Mesendoderm (in vitro differentiated cells): ENCODE data around the gene TDRD15.

Experiments used
- DNase-seq: peaks from one replicate; pipeline ENCODE4 v3.0.0; 2013
- H2AK5ac ChIP-seq: 2 replicates; pipeline ENCODE4 v1.6.1; 2013; ENCODE audit warnings: low read length, inconsistent platforms
- H2BK120ac ChIP-seq: 2 replicates; pipeline ENCODE4 v1.6.1; 2013; ENCODE audit warnings: low read depth, mild to moderate bottlenecking, low read length, moderate library complexity, mixed read lengths
- H2BK15ac ChIP-seq: replicated peaks from 2 replicates; pipeline ENCODE4 v1.6.1; 2013; ENCODE audit warnings: low read depth, mild to moderate bottlenecking, moderate library complexity
- H2BK5ac ChIP-seq: 2 replicates; pipeline ENCODE4 v1.6.1; 2013; ENCODE audit warnings: low read length, inconsistent platforms
- H3K18ac ChIP-seq: 2 replicates; pipeline ENCODE4 v1.6.1; 2013; ENCODE audit warnings: mild to moderate bottlenecking, low read length, mixed read lengths
- H3K23ac ChIP-seq: one replicate; pipeline ENCODE4 v1.6.1; 2013; ENCODE audit warnings: low read length
- H3K27ac ChIP-seq: 2 replicates; pipeline ENCODE4 v1.5.1; 2013; ENCODE audit warnings: low read depth, mild to moderate bottlenecking, inconsistent platforms, low read length, moderate library complexity
- H3K27me3 ChIP-seq: 2 replicates; pipeline ENCODE4 v1.6.1; 2013; ENCODE audit warnings: low read length, control low read depth, mild to moderate bottlenecking, inconsistent platforms; ENCODE audit not compliant: insufficient read depth, poor library complexity
- H3K36me3 ChIP-seq: 2 replicates; pipeline ENCODE4 v1.6.1; 2013; ENCODE audit warnings: low read length, inconsistent platforms; ENCODE audit not compliant: control insufficient read depth, insufficient read depth
- H3K4ac ChIP-seq: one replicate; pipeline ENCODE4 v1.6.1; 2013; ENCODE audit warnings: low read depth, mild to moderate bottlenecking, low read length, moderate library complexity
- H3K4me1 ChIP-seq: 2 replicates; pipeline ENCODE4 v1.6.1; 2013; ENCODE audit warnings: low read depth, low read length, inconsistent platforms; ENCODE audit not compliant: control insufficient read depth
- H3K4me2 ChIP-seq: 2 replicates; pipeline ENCODE4 v1.6.1; 2013; ENCODE audit warnings: low read length
- H3K4me3 ChIP-seq: 2 replicates; pipeline ENCODE4 v1.5.1; 2013; ENCODE audit warnings: mild to moderate bottlenecking, low read length
- H3K56ac ChIP-seq: one replicate; pipeline ENCODE4 v1.6.1; 2013; ENCODE audit warnings: low read length
- H3K79me1 ChIP-seq: 2 replicates; pipeline ENCODE4 v1.6.1; 2013; ENCODE audit warnings: low read length, inconsistent platforms
- H3K79me2 ChIP-seq: 2 replicates; pipeline ENCODE4 v1.6.1; 2013; ENCODE audit warnings: mild to moderate bottlenecking, low read length; ENCODE audit not compliant: control insufficient read depth, insufficient read depth
- H3K9ac ChIP-seq: 2 replicates; pipeline ENCODE4 v1.6.1; 2013; ENCODE audit warnings: low read length, inconsistent platforms
- H4K5ac ChIP-seq: one replicate; pipeline ENCODE4 v1.6.1; 2013; ENCODE audit warnings: low read length
- H4K8ac ChIP-seq: one replicate; pipeline ENCODE4 v1.6.1; 2013; ENCODE audit warnings: low read depth, mild to moderate bottlenecking, control low read depth, low read length, moderate library complexity
- WGBS: extraction: QIAGEN DNeasy Blood & Tissue Kit; methylation state at CpG from one replicate; pipeline ENCODE4 v1.1.7; 2013; ENCODE audit warnings: low lambda C conversion rate, missing lambda C conversion rate; ENCODE audit not compliant: insufficient coverage; ENCODE audit errors: extremely low coverage; 5-methylcytosine and 5-hydroxymethylcytosine counted together

The TDRD15 gene

DNA sequence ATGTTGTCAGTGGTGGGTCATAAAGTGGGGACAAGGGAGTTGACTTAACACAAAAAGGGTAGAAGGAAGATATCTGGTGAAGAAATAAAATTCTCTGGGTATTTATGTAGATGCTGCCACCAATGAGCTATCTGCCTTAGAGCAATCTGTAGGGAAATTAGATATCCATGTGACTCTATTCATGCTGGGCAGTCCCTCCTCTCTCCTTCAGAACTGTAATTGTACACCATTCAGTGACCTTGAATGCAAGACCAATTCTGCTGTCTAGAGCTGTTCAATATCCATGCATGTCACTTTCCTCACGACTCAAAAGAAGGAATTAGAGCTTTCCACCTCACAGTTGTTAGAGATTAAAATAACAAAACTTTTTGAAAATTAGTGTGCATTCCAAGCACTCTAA is 28.6 kb upstream of the TDRD15 start:
- Histone ChIP-seq H3K79me1 (no peaks in the 10 kb centered on the region), H3K4ac (no peak overlapping the region), H2AK5ac (no peak overlapping the region), H3K4me1 (no peaks in the 10 kb centered on the region), H4K5ac (no peak overlapping the region), H2BK15ac (no peak overlapping the region), H2BK120ac (no peak overlapping the region), H3K79me2 (no peaks in the 10 kb centered on the region), H4K8ac (no peak overlapping the region), H3K56ac (no peak overlapping the region), H3K27ac (no peak overlapping the region), H3K4me3 (no peak overlapping the region), H3K36me3 (no peaks in the 10 kb centered on the region), H3K4me2 (no peak overlapping the region), H3K18ac (no peak overlapping the region), H3K23ac (no peak overlapping the region), H2BK5ac (no peak overlapping the region), H3K9ac (no peak overlapping the region), H3K27me3 (no peaks in the 10 kb centered on the region)
- no peak for DNase-seq
- WGBS: no CpG with 5 or more reads among the region's 1 CpG

DNA sequence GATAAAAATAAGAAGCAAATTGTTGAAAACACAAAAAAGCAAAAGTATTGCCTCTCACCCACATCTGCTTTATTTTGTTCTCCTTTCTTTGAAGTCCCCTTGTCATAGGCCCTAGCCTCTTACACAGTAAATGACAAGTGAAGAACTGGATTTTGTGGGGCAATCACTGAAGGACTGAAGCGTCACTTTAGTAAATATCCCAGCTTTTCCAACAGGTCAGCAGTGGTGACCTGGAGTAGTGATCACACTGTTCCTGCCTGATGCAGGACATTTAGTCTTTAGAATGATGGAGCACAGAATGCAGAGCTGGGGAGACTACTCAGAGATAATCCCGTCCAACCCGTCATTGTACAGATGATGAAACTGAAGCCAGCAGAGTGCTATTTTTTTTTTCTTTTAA is 28.1 kb upstream of the TDRD15 start:
- WGBS: no CpG with 5 or more reads among the region's 3 CpGs
- H4K8ac ChIP-seq: no peak overlapping the region
- no peak overlapping the region for H3K4me3 ChIP-seq
- no peak overlapping the region for H3K56ac ChIP-seq
- H2BK5ac ChIP-seq: no peak overlapping the region
- H3K27me3 ChIP-seq: no peaks in the 10 kb centered on the region
- no peak overlapping the region for H3K4ac ChIP-seq
- no peaks in the 10 kb centered on the region for H3K4me1 ChIP-seq
- no peak overlapping the region for H2AK5ac ChIP-seq
- H2BK120ac ChIP-seq: no peak overlapping the region
- no peak overlapping the region for H3K23ac ChIP-seq
- no peaks in the 10 kb centered on the region for H3K79me2 ChIP-seq
- no peak overlapping the region for H3K4me2 ChIP-seq
- no peak overlapping the region for H2BK15ac ChIP-seq
- DNase-seq: no peak
- H3K9ac ChIP-seq: no peak overlapping the region
- H3K27ac ChIP-seq: no peak overlapping the region
- H4K5ac ChIP-seq: no peak overlapping the region
- no peaks in the 10 kb centered on the region for H3K79me1 ChIP-seq
- H3K36me3 ChIP-seq: no peaks in the 10 kb centered on the region
- no peak overlapping the region for H3K18ac ChIP-seq

DNA sequence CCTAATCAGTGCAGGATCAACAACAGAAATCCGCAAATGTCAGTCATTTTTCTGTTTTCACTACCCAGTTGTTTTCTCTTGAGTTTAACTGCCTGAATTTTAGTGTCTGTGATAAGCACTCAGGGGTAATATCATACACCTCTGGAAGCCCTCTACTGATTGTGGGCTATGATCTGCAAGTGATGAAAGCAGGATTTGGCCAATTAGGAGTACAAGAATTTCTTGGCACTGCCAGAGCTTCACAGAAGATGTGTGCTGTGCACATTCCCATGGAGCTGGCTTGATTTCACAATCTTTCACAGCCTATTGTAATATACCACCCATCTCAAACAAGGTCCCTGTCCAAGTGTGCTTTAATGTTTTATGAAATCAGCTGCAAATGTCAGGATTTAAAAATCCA is 27.3 kb upstream of the TDRD15 start:
- no peaks in the 10 kb centered on the region for H3K79me2 ChIP-seq
- no peak overlapping the region for H2AK5ac ChIP-seq
- no peak for DNase-seq
- no peak overlapping the region for H3K9ac ChIP-seq
- H3K56ac ChIP-seq: no peak overlapping the region
- H4K5ac ChIP-seq: no peak overlapping the region
- H2BK5ac ChIP-seq: no peak overlapping the region
- no peak overlapping the region for H3K4me2 ChIP-seq
- H3K79me1 ChIP-seq: no peaks in the 10 kb centered on the region
- H2BK120ac ChIP-seq: no peak overlapping the region
- H2BK15ac ChIP-seq: no peak overlapping the region
- no peak overlapping the region for H4K8ac ChIP-seq
- H3K18ac ChIP-seq: no peak overlapping the region
- no CpG with 5 or more reads among the region's 1 CpG for WGBS
- H3K27ac ChIP-seq: no peak overlapping the region
- no peaks in the 10 kb centered on the region for H3K27me3 ChIP-seq
- no peak overlapping the region for H3K4ac ChIP-seq
- no peaks in the 10 kb centered on the region for H3K4me1 ChIP-seq
- no peaks in the 10 kb centered on the region for H3K36me3 ChIP-seq
- no peak overlapping the region for H3K23ac ChIP-seq
- no peak overlapping the region for H3K4me3 ChIP-seq

DNA sequence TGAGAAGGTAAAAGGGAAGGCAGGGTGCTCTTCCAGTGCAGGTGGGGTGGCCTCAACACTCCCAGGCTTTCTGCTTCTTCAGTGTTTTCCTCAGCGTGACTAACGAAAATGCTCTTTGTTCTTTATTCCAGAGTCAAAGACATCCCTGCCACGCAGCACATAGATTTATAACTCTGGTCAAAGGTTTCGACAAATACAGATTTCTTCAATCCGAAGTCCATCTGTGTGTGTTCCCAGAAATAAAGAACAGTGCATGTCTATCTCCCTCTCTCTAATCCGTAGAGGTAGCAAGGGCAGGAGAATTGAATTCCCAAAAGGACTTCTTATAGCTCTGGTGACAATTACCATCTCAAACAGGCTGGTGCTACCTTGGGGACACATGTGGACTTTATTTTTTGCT is 26.4 kb upstream of the TDRD15 start:
- no peak overlapping the region for H3K23ac ChIP-seq
- WGBS: no CpG with 5 or more reads among the region's 6 CpGs
- H4K5ac ChIP-seq: no peak overlapping the region
- no peaks in the 10 kb centered on the region for H3K79me1 ChIP-seq
- H3K18ac ChIP-seq: no peak overlapping the region
- no peak overlapping the region for H3K9ac ChIP-seq
- no peak overlapping the region for H3K27ac ChIP-seq
- H2AK5ac ChIP-seq: no peak overlapping the region
- H3K36me3 ChIP-seq: no peaks in the 10 kb centered on the region
- H3K79me2 ChIP-seq: no peaks in the 10 kb centered on the region
- H2BK120ac ChIP-seq: no peak overlapping the region
- no peaks in the 10 kb centered on the region for H3K4me1 ChIP-seq
- no peak overlapping the region for H3K56ac ChIP-seq
- H3K4me2 ChIP-seq: no peak overlapping the region
- H4K8ac ChIP-seq: no peak overlapping the region
- no peak overlapping the region for H3K4ac ChIP-seq
- H2BK5ac ChIP-seq: no peak overlapping the region
- H3K4me3 ChIP-seq: no peak overlapping the region
- H3K27me3 ChIP-seq: no peaks in the 10 kb centered on the region
- H2BK15ac ChIP-seq: no peak overlapping the region
- no peak for DNase-seq

DNA sequence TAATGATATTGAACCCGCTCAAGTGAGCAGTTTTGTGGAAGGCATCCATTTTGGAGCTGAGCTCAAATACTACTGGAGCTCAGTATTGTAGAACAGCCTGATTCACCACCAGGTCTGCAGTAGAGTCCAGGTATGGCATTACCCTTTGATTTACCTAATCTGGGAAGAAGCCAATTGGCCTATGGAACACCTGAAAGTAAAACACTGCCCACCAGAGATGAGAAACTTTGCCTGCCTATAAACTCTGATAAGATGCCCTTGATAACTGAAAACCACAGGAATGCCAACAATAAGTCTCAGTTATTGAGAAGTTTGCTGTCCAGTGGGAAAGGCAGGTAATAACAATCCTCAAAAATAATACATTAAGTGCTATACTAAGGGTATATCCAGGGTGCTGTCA is 25.5 kb upstream of the TDRD15 start:
- Histone ChIP-seq H3K9ac (no peak overlapping the region), H4K5ac (no peak overlapping the region), H3K4ac (no peak overlapping the region), H3K27ac (no peak overlapping the region), H3K18ac (no peak overlapping the region), H3K36me3 (no peaks in the 10 kb centered on the region), H3K4me2 (no peak overlapping the region), H2BK15ac (no peak overlapping the region), H3K4me1 (no peaks in the 10 kb centered on the region), H3K23ac (no peak overlapping the region), H4K8ac (no peak overlapping the region), H3K27me3 (no peaks in the 10 kb centered on the region), H2BK120ac (no peak overlapping the region), H3K79me2 (no peaks in the 10 kb centered on the region), H2BK5ac (no peak overlapping the region), H3K79me1 (no peaks in the 10 kb centered on the region), H2AK5ac (no peak overlapping the region), H3K56ac (no peak overlapping the region), H3K4me3 (no peak overlapping the region)
- WGBS: no CpG with 5 or more reads among the region's 1 CpG
- DNase-seq: no peak

DNA sequence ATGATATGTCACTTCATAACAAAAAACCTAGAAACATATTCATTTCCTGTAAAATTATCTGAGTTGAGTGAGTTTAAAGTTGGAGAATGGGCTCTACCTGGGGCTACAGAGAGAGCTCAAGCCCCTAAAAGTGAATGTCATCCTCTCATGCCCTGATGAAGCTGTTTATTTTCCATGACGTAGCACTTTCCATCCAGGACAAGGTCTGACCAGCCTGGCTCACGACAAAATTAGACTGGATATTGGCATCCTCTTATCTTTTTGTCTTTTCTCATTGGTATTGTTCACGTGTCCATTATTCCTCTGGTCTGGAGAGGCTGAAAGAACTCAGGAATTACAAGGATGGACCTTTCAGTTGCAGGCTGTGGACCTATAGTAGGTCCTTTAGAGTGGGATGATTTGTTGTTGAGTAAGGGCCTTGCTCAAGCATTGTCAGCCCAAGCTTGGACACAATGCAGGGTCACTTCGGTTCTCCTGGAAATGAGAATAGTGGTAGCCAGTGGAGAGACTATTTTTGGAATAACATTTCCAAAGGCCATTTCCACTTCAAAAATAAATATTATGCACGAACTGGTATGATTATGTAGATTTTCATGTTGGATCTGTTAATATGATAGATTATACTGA is 24.4 kb upstream of the TDRD15 start:
- no peak overlapping the region for H2BK120ac ChIP-seq
- H3K4me1 ChIP-seq: no peaks in the 10 kb centered on the region
- no peak overlapping the region for H3K23ac ChIP-seq
- no peaks in the 10 kb centered on the region for H3K27me3 ChIP-seq
- no peak overlapping the region for H3K9ac ChIP-seq
- no peak overlapping the region for H2BK15ac ChIP-seq
- WGBS: no CpG with 5 or more reads among the region's 5 CpGs
- no peak overlapping the region for H3K4me3 ChIP-seq
- H2BK5ac ChIP-seq: no peak overlapping the region
- H2AK5ac ChIP-seq: no peak overlapping the region
- H3K79me1 ChIP-seq: no peaks in the 10 kb centered on the region
- no peak overlapping the region for H3K27ac ChIP-seq
- no peaks in the 10 kb centered on the region for H3K36me3 ChIP-seq
- H3K4ac ChIP-seq: no peak overlapping the region
- no peak overlapping the region for H4K5ac ChIP-seq
- no peak overlapping the region for H3K18ac ChIP-seq
- H3K4me2 ChIP-seq: no peak overlapping the region
- no peak overlapping the region for H3K56ac ChIP-seq
- DNase-seq: no peak
- no peaks in the 10 kb centered on the region for H3K79me2 ChIP-seq
- H4K8ac ChIP-seq: no peak overlapping the region
